ENCODE data around the gene CD59. TPM values are rescaled to one million over a fixed set of nuclear protein-coding genes. Genes with fewer than 3 reads are reported as not detected.

The CD59 gene
- total and polyA plus RNA-seq, 9 of the 15 experiments (the other 6 are each of a cell fraction or from before 2014, with no cell fraction given) = 38.1 to 338 (median 173) TPM

GRCh38 chr11:33656768-33657167 is 79.5 kb downstream of the CD59 start (continued):
- TF ChIP-seq ZHX1 (conservative IDR thresholded peaks at IDR 0.05; ENCODE audit: low read length) (no peak), ZNF785 (CRISPR knock-in tag; IDR thresholded peaks at IDR 0.05) (no peak), ZNF3 (CRISPR knock-in tag; IDR thresholded peaks at IDR 0.05) (no peak)

- H2AFZ ChIP-seq (ENCODE audit: low read depth, low read length) = no peak overlapping the region
- no peak overlapping the region for H3K4me3 ChIP-seq
- no peak overlapping the region for H3K9ac ChIP-seq (ENCODE audit: insufficient read depth in 1 of 2, low read depth in 2 of 2, low read length in 2 of 2)
- ChIA-PET CTCF (ENCODE audit: low intra/inter-chr PET ratio) (no interaction called here), POLR2A (no interaction called here)
- 2% methylated on average over 11 of the region's 11 CpGs for WGBS (ENCODE audit: insufficient coverage, low coverage, missing lambda C conversion rate)
- no peaks in the 10 kb centered on the region for H3K79me2 ChIP-seq (ENCODE audit: control insufficient read depth, insufficient read depth, low read length)
- intact Hi-C loops (cut with micrococcal nuclease) = no loop called here
- BruUV-seq (replicated peaks) = no TSS peak
- TF ChIP-seq CHD2 (IDR thresholded peaks at IDR 0.05; ENCODE audit: low read depth, low read length) (no peak), SP2 (IDR thresholded peaks at IDR 0.05; ENCODE audit: extremely low read depth, low read depth, low read length, poor library complexity, severe bottlenecking) (no peak), ZBTB34 (CRISPR knock-in tag; IDR thresholded peaks at IDR 0.05) (no peak), ZNF140 (CRISPR knock-in tag; IDR thresholded peaks at IDR 0.05) (no peak), PHF8 (IDR thresholded peaks at IDR 0.05; ENCODE audit: borderline replicate concordance, low read length) (no peak), XRCC4 (IDR thresholded peaks at IDR 0.05; ENCODE audit: extremely low read depth, insufficient read depth, insufficient read length) (no peak), PTTG1 (tag; IDR thresholded peaks at IDR 0.05; ENCODE audit: low read depth) (no peak), HNRNPLL (IDR thresholded peaks at IDR 0.05; ENCODE audit: low read depth, low read length, poor library complexity, severe bottlenecking) (no peak), ZNF121 (CRISPR knock-in tag; conservative IDR thresholded peaks at IDR 0.05) (no peak)
- H3K9me1 ChIP-seq (ENCODE audit: control insufficient read depth, insufficient read depth, low read length) = no peaks in the 10 kb centered on the region
- no peak overlapping the region for H3K27ac ChIP-seq (ENCODE audit: extremely low read depth, low read depth, low read length)
- no peak for FAIRE-seq
- no peaks in the 10 kb centered on the region for H3K36me3 ChIP-seq (ENCODE audit: control insufficient read depth, insufficient read depth, low read length)
- no peak for DNase-seq (ENCODE audit: extremely low read depth in 1 of 4, low spot score in 3 of 4)
- in situ Hi-C loops (cut with MboI) = no loop called here
- no peaks in the 10 kb centered on the region; a peak in 1 of 5 replicates for H3K4me1 ChIP-seq (replicated peaks in 1 of 2; ENCODE audit: control insufficient read depth in 2 of 2, insufficient read depth in 2 of 2, low read length in 2 of 2)
- no peaks in the 10 kb centered on the region for H4K20me1 ChIP-seq (replicated peaks; ENCODE audit: control insufficient read depth, insufficient read depth, low read length)
- H3K4me2 ChIP-seq (ENCODE audit: insufficient read depth, low read length) = no peak overlapping the region
- H3K27me3 ChIP-seq (ENCODE audit: control insufficient read depth in 2 of 2, insufficient read depth in 2 of 2, low read length in 2 of 2) = peaks cover 20 to 44% of the 10 kb centered on the region in 2 experiments; a peak in 4 of 5 replicates
- H3K9me3 ChIP-seq (replicated peaks; ENCODE audit: control insufficient read depth, insufficient read depth, low read depth, low read length) = no peaks in the 10 kb centered on the region
- no peak for ATAC-seq
Observed at GRCh38 chr11:33655842-33656600, 80.2 kb downstream of the CD59 start.

All from K562 (cell line).